GM23338 (cell line): Measurements from ENCODE around the gene PCK2. TPM values are rescaled to one million over a fixed set of nuclear protein-coding genes. Genes with fewer than 3 reads are reported as not detected.

Experiments
- ATAC-seq: fragments of 200-7000 bp; cut with Tn5 transposase; 3 replicates; pipeline ENCODE4 v1.9.1; 2020
- DNase-seq: peaks from one replicate; pipeline ENCODE4 v3.0.0-alpha.2; 2015; ENCODE audit warnings: low spot score
- H2AFZ ChIP-seq: fragments of 200-600 bp; sonication (generic); 2 replicates; pipeline ENCODE4 v1.8.0; 2016; ENCODE audit warnings: antibody characterized with exemption, mild to moderate bottlenecking, moderate library complexity
- H3F3A ChIP-seq: fragments of 200-600 bp; sonication (generic); replicated peaks from 2 replicates; pipeline ENCODE4 v1.8.0; 2017; ENCODE audit warnings: antibody characterized with exemption, mixed run types, low read depth
- H3K27ac ChIP-seq: fragments of 200-600 bp; sonication (generic); 2 replicates; pipeline ENCODE4 v1.6.1; 2016; ENCODE audit warnings: low read depth
- H3K27me3 ChIP-seq: fragments of 200-600 bp; sonication (generic); 2 replicates; pipeline ENCODE4 v1.8.0; 2016; ENCODE audit warnings: mild to moderate bottlenecking, mixed run types, moderate library complexity; ENCODE audit not compliant: insufficient read depth
- H3K36me3 ChIP-seq: fragments of 200-600 bp; sonication (generic); 2 replicates; pipeline ENCODE4 v1.8.0; 2016; ENCODE audit warnings: mild to moderate bottlenecking; ENCODE audit not compliant: insufficient read depth
- H3K4me1 ChIP-seq: fragments of 200-600 bp; sonication (generic); 2 replicates; pipeline ENCODE4 v1.8.0; 2016; ENCODE audit warnings: mild to moderate bottlenecking, moderate library complexity; ENCODE audit not compliant: insufficient read depth
- H3K4me2 ChIP-seq: fragments of 200-600 bp; sonication (generic); 2 replicates; pipeline ENCODE4 v1.7.1; 2017; ENCODE audit warnings: mixed run types
- H3K4me3 ChIP-seq: fragments of 200-600 bp; sonication (generic); 2 replicates; pipeline ENCODE4 v1.6.1; 2016; ENCODE audit warnings: mixed run types
- H3K79me2 ChIP-seq: fragments of 200-600 bp; sonication (generic); replicated peaks from 2 replicates; pipeline ENCODE4 v1.8.0; 2017; ENCODE audit warnings: mild to moderate bottlenecking; ENCODE audit not compliant: insufficient read depth
- H3K9me2 ChIP-seq: fragments of 200-600 bp; sonication (generic); 2 replicates; pipeline ENCODE4 v1.8.0; 2017; ENCODE audit not compliant: insufficient read depth
- H4K20me1 ChIP-seq: fragments of 200-600 bp; sonication (generic); replicated peaks from 2 replicates; pipeline ENCODE4 v1.8.0; 2017; ENCODE audit warnings: mild to moderate bottlenecking; ENCODE audit not compliant: insufficient read depth
- H3K27ac Mint-ChIP-seq: 2 replicates; pipeline ENCODE4 v1.8.0; 2020; ENCODE audit warnings: inconsistent platforms, mild to moderate bottlenecking, moderate library complexity, mixed read lengths
- H3K27me3 Mint-ChIP-seq: 3 replicates; pipeline ENCODE4 v1.8.0; 2022; ENCODE audit warnings: low read depth, mild to moderate bottlenecking, moderate library complexity, mixed read lengths, inconsistent platforms; ENCODE audit not compliant: insufficient read depth, poor library complexity
- H3K36me3 Mint-ChIP-seq: 3 replicates; pipeline ENCODE4 v1.8.0; 2021; ENCODE audit warnings: low read depth, mild to moderate bottlenecking, inconsistent platforms, moderate library complexity, mixed read lengths
- H3K4me1 Mint-ChIP-seq: 3 replicates; pipeline ENCODE4 v1.8.0; 2020; ENCODE audit warnings: mild to moderate bottlenecking, inconsistent platforms, mixed read lengths
- H3K4me3 Mint-ChIP-seq: 3 replicates; pipeline ENCODE4 v1.8.0; 2021; ENCODE audit warnings: moderate library complexity, mild to moderate bottlenecking, inconsistent platforms, mixed read lengths
- H3K9me3 Mint-ChIP-seq: 3 replicates; pipeline ENCODE4 v1.8.0; 2020; ENCODE audit warnings: moderate library complexity, mild to moderate bottlenecking, inconsistent platforms, mixed read lengths
- CREB1 ChIP-seq: fragments of 250-450 bp; sonication (Bioruptor Pico); IDR thresholded peaks from 2 replicates; pipeline ENCODE4 v1.5.0; 2020; ENCODE audit warnings: low read depth, mild to moderate bottlenecking, moderate library complexity
- EZH2 ChIP-seq: fragments of 200-600 bp; sonication (generic); IDR thresholded peaks from one replicate; pipeline ENCODE4 v1.8.0; 2017; ENCODE audit warnings: antibody characterized with exemption, mild to moderate bottlenecking, low read depth; ENCODE audit not compliant: unreplicated experiment
- EZH2phosphoT487 ChIP-seq: fragments of 200-600 bp; sonication (generic); IDR thresholded peaks from one replicate; pipeline ENCODE4 v1.8.1; 2018; ENCODE audit warnings: antibody characterized with exemption; ENCODE audit not compliant: unreplicated experiment
- JUNB ChIP-seq: IDR thresholded peaks from one replicate; pipeline ENCODE4 v1.6.1; 2016; ENCODE audit warnings: antibody characterized with exemption; ENCODE audit not compliant: unreplicated experiment
- NANOG ChIP-seq: IDR thresholded peaks from 2 replicates; pipeline ENCODE4 v1.6.1; 2016; ENCODE audit warnings: antibody characterized with exemption, borderline replicate concordance
- POLR2AphosphoS5 ChIP-seq: IDR thresholded peaks from 2 replicates; pipeline ENCODE4 v1.6.1; 2016; ENCODE audit warnings: antibody characterized with exemption, low read depth
- STAT1 ChIP-seq: IDR thresholded peaks from one replicate; pipeline ENCODE4 v1.6.1; 2016; ENCODE audit warnings: antibody characterized with exemption; ENCODE audit not compliant: unreplicated experiment
- ZNF114 ChIP-seq: fragments of 250-450 bp; sonication (Bioruptor Pico); IDR thresholded peaks from 2 replicates; pipeline ENCODE4 v1.5.0; 2020; ENCODE audit warnings: mild to moderate bottlenecking, moderate library complexity
- ZNF331 ChIP-seq: fragments of 250-450 bp; sonication (Bioruptor Pico); IDR thresholded peaks from 2 replicates; pipeline ENCODE4 v1.5.0; 2020; ENCODE audit warnings: low read depth, mild to moderate bottlenecking, moderate library complexity
- polyA plus RNA-seq: library from polyadenylated mRNA; unstranded; fragments of >200 nt; fragmentation: Nextera tagmentation; extraction: Ambion mirVana; gene quantifications from 2 replicates; pipeline ENCODE4 v1.2.1, GENCODE V29; 2016
- total RNA-seq: library from RNA; depleted of rRNA; stranded (reverse); fragments of >200 nt; shearing (Covaris generic); gene quantifications from 2 replicates; pipeline ENCODE4 v1.2.3, GENCODE V29; 2014
- TF ChIP-seq, protein P1 (sequence below): IDR thresholded peaks from one replicate; pipeline ENCODE4 v1.6.1; 2018; ENCODE audit warnings: antibody characterized with exemption; ENCODE audit not compliant: unreplicated experiment
- TF ChIP-seq, protein P2 (sequence below), 2 experiments: fragments of 200-600 bp in 1 of 2; sonication (generic) in 1 of 2; conservative IDR thresholded peaks; 2 replicates each; pipeline versions ENCODE4 v1.5.1 to v1.6.1; 2016 to 2017; ENCODE audit warnings: antibody characterized with exemption in 2 of 2, low read depth in 2 of 2, mild to moderate bottlenecking in 2 of 2, moderate library complexity in 1 of 2
- TF ChIP-seq, protein P3 (sequence below): IDR thresholded peaks from 2 replicates; pipeline ENCODE4 v1.6.1; 2016; ENCODE audit warnings: antibody characterized with exemption
- TF ChIP-seq, protein P4 (sequence below): fragments of 250-450 bp; sonication (Bioruptor Pico); IDR thresholded peaks from 2 replicates; pipeline ENCODE4 v1.5.0; 2020; ENCODE audit warnings: mild to moderate bottlenecking, moderate library complexity

PCK2 gene
- total and polyA plus RNA-seq, 2 experiments from 2014 or later = 53.5 to 103 TPM

DNA sequence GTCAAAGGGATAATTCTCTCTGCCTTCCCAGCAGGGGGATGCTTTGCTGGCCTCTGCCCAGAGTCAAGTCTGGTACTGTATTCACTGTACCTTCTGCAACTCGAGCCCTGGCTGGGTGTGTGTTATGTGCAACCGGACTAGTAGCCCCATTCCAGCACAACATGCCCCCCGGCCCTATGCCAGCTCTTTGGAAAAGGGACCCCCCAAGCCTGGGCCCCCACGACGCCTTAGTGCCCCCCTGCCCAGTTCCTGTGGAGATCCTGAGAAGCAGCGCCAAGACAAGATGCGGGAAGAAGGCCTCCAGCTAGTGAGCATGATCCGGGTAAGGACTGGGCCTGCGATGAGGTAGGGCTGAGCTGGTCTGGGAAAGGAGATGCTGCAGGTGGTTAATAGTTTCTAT is 56.5 kb downstream of the PCK2 start:
- Mint-ChIP-seq H3K4me1 (peaks cover 19% of the 10 kb centered on the region), H3K27me3 (peaks cover 11% of the 10 kb centered on the region)

More for the DNA sequence above, 56.5 kb downstream of the PCK2 start:
- Histone ChIP-seq H4K20me1 (peaks cover 8% of the 10 kb centered on the region; the same call in 1 of the 2 replicates), H3K36me3 (peaks cover 32% of the 10 kb centered on the region), H3K79me2 (peaks cover 27% of the 10 kb centered on the region), H3K27me3 (no peaks in the 10 kb centered on the region), H3K4me2 (no peak overlapping the region), H2AFZ (no peak overlapping the region), H3K4me3 (no peak overlapping the region), H3K9me2 (no peaks in the 10 kb centered on the region), H3K4me1 (peaks cover 10% of the 10 kb centered on the region), H3F3A (no peaks in the 10 kb centered on the region), H3K27ac (no peak overlapping the region)
- no peaks in the 10 kb centered on the region; the same call in 2 of the 3 replicates for H3K9me3 Mint-ChIP-seq
- H3K27ac Mint-ChIP-seq = no peak overlapping the region
- H3K4me3 Mint-ChIP-seq = no peak overlapping the region
- DNase-seq = no peak
- TF ChIP-seq ZNF114 (no peak), ZNF331 (CRISPR knock-in tag) (no peak), POLR2AphosphoS5 (no peak), JUNB (no peak), CREB1 (CRISPR knock-in tag) (no peak), NANOG (no peak), STAT1 (no peak), EZH2 (no peak), EZH2phosphoT487 (no peak)
- TF ChIP-seq, protein P1, sequence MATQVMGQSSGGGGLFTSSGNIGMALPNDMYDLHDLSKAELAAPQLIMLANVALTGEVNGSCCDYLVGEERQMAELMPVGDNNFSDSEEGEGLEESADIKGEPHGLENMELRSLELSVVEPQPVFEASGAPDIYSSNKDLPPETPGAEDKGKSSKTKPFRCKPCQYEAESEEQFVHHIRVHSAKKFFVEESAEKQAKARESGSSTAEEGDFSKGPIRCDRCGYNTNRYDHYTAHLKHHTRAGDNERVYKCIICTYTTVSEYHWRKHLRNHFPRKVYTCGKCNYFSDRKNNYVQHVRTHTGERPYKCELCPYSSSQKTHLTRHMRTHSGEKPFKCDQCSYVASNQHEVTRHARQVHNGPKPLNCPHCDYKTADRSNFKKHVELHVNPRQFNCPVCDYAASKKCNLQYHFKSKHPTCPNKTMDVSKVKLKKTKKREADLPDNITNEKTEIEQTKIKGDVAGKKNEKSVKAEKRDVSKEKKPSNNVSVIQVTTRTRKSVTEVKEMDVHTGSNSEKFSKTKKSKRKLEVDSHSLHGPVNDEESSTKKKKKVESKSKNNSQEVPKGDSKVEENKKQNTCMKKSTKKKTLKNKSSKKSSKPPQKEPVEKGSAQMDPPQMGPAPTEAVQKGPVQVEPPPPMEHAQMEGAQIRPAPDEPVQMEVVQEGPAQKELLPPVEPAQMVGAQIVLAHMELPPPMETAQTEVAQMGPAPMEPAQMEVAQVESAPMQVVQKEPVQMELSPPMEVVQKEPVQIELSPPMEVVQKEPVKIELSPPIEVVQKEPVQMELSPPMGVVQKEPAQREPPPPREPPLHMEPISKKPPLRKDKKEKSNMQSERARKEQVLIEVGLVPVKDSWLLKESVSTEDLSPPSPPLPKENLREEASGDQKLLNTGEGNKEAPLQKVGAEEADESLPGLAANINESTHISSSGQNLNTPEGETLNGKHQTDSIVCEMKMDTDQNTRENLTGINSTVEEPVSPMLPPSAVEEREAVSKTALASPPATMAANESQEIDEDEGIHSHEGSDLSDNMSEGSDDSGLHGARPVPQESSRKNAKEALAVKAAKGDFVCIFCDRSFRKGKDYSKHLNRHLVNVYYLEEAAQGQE = no peak
- TF ChIP-seq, protein P2, sequence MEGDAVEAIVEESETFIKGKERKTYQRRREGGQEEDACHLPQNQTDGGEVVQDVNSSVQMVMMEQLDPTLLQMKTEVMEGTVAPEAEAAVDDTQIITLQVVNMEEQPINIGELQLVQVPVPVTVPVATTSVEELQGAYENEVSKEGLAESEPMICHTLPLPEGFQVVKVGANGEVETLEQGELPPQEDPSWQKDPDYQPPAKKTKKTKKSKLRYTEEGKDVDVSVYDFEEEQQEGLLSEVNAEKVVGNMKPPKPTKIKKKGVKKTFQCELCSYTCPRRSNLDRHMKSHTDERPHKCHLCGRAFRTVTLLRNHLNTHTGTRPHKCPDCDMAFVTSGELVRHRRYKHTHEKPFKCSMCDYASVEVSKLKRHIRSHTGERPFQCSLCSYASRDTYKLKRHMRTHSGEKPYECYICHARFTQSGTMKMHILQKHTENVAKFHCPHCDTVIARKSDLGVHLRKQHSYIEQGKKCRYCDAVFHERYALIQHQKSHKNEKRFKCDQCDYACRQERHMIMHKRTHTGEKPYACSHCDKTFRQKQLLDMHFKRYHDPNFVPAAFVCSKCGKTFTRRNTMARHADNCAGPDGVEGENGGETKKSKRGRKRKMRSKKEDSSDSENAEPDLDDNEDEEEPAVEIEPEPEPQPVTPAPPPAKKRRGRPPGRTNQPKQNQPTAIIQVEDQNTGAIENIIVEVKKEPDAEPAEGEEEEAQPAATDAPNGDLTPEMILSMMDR (conservative IDR thresholded peaks at IDR 0.05; ENCODE audit: low read depth in 2 of 2) = no peak
- TF ChIP-seq, protein P3, sequence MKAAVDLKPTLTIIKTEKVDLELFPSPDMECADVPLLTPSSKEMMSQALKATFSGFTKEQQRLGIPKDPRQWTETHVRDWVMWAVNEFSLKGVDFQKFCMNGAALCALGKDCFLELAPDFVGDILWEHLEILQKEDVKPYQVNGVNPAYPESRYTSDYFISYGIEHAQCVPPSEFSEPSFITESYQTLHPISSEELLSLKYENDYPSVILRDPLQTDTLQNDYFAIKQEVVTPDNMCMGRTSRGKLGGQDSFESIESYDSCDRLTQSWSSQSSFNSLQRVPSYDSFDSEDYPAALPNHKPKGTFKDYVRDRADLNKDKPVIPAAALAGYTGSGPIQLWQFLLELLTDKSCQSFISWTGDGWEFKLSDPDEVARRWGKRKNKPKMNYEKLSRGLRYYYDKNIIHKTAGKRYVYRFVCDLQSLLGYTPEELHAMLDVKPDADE = no peak
- TF ChIP-seq, protein P4, sequence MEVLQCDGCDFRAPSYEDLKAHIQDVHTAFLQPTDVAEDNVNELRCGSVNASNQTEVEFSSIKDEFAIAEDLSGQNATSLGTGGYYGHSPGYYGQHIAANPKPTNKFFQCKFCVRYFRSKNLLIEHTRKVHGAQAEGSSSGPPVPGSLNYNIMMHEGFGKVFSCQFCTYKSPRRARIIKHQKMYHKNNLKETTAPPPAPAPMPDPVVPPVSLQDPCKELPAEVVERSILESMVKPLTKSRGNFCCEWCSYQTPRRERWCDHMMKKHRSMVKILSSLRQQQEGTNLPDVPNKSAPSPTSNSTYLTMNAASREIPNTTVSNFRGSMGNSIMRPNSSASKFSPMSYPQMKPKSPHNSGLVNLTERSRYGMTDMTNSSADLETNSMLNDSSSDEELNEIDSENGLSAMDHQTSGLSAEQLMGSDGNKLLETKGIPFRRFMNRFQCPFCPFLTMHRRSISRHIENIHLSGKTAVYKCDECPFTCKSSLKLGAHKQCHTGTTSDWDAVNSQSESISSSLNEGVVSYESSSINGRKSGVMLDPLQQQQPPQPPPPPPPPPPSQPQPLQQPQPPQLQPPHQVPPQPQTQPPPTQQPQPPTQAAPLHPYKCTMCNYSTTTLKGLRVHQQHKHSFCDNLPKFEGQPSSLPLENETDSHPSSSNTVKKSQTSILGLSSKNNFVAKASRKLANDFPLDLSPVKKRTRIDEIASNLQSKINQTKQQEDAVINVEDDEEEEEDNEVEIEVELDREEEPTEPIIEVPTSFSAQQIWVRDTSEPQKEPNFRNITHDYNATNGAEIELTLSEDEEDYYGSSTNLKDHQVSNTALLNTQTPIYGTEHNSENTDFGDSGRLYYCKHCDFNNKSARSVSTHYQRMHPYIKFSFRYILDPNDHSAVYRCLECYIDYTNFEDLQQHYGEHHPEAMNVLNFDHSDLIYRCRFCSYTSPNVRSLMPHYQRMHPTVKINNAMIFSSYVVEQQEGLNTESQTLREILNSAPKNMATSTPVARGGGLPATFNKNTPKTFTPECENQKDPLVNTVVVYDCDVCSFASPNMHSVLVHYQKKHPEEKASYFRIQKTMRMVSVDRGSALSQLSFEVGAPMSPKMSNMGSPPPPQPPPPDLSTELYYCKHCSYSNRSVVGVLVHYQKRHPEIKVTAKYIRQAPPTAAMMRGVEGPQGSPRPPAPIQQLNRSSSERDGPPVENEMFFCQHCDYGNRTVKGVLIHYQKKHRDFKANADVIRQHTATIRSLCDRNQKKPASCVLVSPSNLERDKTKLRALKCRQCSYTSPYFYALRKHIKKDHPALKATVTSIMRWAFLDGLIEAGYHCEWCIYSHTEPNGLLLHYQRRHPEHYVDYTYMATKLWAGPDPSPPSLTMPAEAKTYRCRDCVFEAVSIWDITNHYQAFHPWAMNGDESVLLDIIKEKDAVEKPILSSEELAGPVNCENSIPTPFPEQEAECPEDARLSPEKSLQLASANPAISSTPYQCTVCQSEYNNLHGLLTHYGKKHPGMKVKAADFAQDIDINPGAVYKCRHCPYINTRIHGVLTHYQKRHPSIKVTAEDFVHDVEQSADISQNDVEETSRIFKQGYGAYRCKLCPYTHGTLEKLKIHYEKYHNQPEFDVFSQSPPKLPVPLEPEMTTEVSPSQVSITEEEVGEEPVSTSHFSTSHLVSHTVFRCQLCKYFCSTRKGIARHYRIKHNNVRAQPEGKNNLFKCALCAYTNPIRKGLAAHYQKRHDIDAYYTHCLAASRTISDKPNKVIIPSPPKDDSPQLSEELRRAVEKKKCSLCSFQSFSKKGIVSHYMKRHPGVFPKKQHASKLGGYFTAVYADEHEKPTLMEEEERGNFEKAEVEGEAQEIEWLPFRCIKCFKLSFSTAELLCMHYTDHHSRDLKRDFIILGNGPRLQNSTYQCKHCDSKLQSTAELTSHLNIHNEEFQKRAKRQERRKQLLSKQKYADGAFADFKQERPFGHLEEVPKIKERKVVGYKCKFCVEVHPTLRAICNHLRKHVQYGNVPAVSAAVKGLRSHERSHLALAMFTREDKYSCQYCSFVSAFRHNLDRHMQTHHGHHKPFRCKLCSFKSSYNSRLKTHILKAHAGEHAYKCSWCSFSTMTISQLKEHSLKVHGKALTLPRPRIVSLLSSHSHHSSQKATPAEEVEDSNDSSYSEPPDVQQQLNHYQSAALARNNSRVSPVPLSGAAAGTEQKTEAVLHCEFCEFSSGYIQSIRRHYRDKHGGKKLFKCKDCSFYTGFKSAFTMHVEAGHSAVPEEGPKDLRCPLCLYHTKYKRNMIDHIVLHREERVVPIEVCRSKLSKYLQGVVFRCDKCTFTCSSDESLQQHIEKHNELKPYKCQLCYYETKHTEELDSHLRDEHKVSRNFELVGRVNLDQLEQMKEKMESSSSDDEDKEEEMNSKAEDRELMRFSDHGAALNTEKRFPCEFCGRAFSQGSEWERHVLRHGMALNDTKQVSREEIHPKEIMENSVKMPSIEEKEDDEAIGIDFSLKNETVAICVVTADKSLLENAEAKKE (CRISPR knock-in tag) = no peak
- no peak for ATAC-seq
- H3K36me3 Mint-ChIP-seq = peaks cover 69% of the 10 kb centered on the region
